Measurements from ENCODE around the gene NCAM1. TPM values are rescaled to one million over a fixed set of nuclear protein-coding genes. Genes with fewer than 3 reads are reported as not detected.

The NCAM1 gene
- total and polyA plus RNA-seq, 2 donors from 2014 or later, result 1.7 to 3.0 TPM

DNA sequence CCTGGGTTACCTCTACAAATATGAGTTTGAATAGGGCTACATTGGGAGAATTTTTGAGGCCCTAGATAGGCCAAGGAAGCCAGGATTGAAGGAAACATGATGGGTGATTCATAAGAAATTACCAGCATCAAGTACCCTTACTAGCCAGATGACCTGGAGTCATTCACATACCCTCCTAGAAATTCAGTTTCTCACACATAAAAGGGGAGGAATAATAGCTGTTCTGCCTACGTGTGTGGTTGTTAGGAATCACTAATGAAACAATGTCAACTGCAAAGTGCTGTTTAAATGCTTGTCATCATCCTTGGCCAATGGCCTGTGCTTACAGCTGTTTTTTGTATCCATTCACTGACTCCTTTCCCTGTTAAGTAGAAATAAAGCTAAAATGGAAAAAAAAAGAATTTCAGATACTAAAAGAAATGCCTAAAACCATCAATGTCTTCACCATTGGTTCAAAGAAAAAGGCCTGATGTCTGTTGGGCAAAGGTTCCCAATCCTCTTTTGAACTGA, 114.4 kb downstream of the NCAM1 start:
- Histone ChIP-seq H3K9me3 (ENCODE audit: control insufficient read depth in 2 of 3, insufficient read depth in 1 of 3, low read length in 3 of 3) (no peaks in the 10 kb centered on the region), H3K4me1 (ENCODE audit: control insufficient read depth in 2 of 3, insufficient read depth in 2 of 3, low read depth in 1 of 3, low read length in 3 of 3) (no peaks in the 10 kb centered on the region), H3K27me3 (ENCODE audit: control insufficient read depth, insufficient read depth, low read length) (no peaks in the 10 kb centered on the region), H3K9ac (ENCODE audit: low read length in 3 of 3) (no peak overlapping the region), H3K27ac (ENCODE audit: low read depth in 2 of 2, low read length in 2 of 2) (no peak overlapping the region), H3K4me3 (ENCODE audit: low read length in 3 of 3) (no peak overlapping the region), H3K36me3 (ENCODE audit: control insufficient read depth in 2 of 3, insufficient read depth in 3 of 3, low read length in 3 of 3) (no peaks in the 10 kb centered on the region)
- FAIRE-seq (no peak), DNase-seq (no peak)
- intact Hi-C loops (cut with DNase I), result no loop called here
- TF ChIP-seq, protein P1, sequence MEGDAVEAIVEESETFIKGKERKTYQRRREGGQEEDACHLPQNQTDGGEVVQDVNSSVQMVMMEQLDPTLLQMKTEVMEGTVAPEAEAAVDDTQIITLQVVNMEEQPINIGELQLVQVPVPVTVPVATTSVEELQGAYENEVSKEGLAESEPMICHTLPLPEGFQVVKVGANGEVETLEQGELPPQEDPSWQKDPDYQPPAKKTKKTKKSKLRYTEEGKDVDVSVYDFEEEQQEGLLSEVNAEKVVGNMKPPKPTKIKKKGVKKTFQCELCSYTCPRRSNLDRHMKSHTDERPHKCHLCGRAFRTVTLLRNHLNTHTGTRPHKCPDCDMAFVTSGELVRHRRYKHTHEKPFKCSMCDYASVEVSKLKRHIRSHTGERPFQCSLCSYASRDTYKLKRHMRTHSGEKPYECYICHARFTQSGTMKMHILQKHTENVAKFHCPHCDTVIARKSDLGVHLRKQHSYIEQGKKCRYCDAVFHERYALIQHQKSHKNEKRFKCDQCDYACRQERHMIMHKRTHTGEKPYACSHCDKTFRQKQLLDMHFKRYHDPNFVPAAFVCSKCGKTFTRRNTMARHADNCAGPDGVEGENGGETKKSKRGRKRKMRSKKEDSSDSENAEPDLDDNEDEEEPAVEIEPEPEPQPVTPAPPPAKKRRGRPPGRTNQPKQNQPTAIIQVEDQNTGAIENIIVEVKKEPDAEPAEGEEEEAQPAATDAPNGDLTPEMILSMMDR (IDR thresholded peaks at IDR 0.05; ENCODE audit: borderline replicate concordance, extremely low read depth, insufficient read depth), result no peak

DNA sequence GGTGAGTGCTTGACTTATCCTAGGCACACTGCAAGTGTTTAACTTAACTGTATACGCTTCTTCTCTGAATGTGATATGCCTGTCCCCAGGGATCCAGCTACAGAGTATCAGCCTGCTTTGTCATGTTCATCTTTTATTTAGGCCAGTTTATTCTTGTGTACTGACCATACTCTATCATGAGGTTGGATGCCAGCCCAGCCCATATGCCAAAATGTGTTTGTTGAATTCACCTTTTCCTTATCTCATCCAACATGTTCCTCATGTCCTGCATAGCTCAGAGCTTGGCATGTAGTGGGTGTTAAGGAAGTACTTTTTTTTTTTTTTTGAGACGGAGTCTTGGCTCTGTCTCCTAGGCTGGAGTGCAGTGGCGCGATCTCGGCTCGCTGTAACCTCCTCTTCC, 116.2 kb downstream of the NCAM1 start:
- FAIRE-seq (no peak), DNase-seq (no peak)
- no peaks in the 10 kb centered on the region for H3K4me1 ChIP-seq (ENCODE audit: control insufficient read depth in 2 of 3, insufficient read depth in 2 of 3, low read depth in 1 of 3, low read length in 3 of 3)
- H3K27me3 ChIP-seq (ENCODE audit: control insufficient read depth, insufficient read depth, low read length), result no peaks in the 10 kb centered on the region
- TF ChIP-seq, protein P1 (IDR thresholded peaks at IDR 0.05; ENCODE audit: borderline replicate concordance, extremely low read depth, insufficient read depth), result no peak
- intact Hi-C loops (cut with DNase I), result no loop called here
- no peak overlapping the region for H3K27ac ChIP-seq (ENCODE audit: low read depth in 2 of 2, low read length in 2 of 2)
- no peak overlapping the region for H3K4me3 ChIP-seq (ENCODE audit: low read length in 3 of 3)
- no peak overlapping the region for H3K9ac ChIP-seq (ENCODE audit: low read length in 3 of 3)
- no peaks in the 10 kb centered on the region for H3K9me3 ChIP-seq (ENCODE audit: control insufficient read depth in 2 of 3, insufficient read depth in 1 of 3, low read length in 3 of 3)
- no peaks in the 10 kb centered on the region for H3K36me3 ChIP-seq (ENCODE audit: control insufficient read depth in 2 of 3, insufficient read depth in 3 of 3, low read length in 3 of 3)

DNA sequence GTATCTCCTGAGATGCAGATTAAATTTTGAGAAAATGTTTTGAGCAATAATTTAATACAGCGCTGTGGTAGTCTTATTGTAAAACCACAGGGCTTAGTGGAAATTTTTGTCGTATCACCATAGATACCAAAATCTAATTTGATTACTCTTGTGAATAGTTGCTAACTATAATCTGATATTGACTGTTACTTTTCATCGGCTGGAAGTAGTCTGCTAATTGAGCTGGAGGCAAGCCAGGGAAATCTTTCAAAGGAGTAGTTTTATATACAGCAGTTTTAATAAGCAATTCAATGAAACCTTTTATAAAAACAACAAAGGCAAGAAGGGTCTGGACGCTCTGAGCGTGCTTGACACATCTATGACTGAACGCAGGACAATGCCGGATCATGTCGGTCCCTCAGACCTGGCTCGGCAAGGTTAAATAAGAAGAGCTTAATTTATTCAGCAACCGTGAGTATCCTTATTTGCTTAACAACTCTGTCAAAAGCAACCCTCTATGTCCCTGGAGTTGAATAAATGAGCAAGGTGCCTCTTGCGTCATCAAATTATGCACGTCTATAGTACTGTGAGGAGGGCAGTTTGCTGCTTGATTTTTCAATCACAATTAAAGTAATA, 121.2 kb downstream of the NCAM1 start:
- FAIRE-seq (no peak), DNase-seq (no peak)
- Histone ChIP-seq H3K27ac (ENCODE audit: low read depth in 2 of 2, low read length in 2 of 2) (no peak overlapping the region), H3K27me3 (ENCODE audit: control insufficient read depth, insufficient read depth, low read length) (no peaks in the 10 kb centered on the region), H3K9ac (ENCODE audit: low read length in 3 of 3) (no peak overlapping the region), H3K4me3 (ENCODE audit: low read length in 3 of 3) (no peak overlapping the region), H3K9me3 (ENCODE audit: control insufficient read depth in 2 of 3, insufficient read depth in 1 of 3, low read length in 3 of 3) (no peaks in the 10 kb centered on the region), H3K36me3 (ENCODE audit: control insufficient read depth in 2 of 3, insufficient read depth in 3 of 3, low read length in 3 of 3) (no peaks in the 10 kb centered on the region), H3K4me1 (ENCODE audit: control insufficient read depth in 2 of 3, insufficient read depth in 2 of 3, low read depth in 1 of 3, low read length in 3 of 3) (no peaks in the 10 kb centered on the region)
- intact Hi-C loops (cut with DNase I), result no loop called here
- TF ChIP-seq, protein P1 (IDR thresholded peaks at IDR 0.05; ENCODE audit: borderline replicate concordance, extremely low read depth, insufficient read depth), result no peak

DNA sequence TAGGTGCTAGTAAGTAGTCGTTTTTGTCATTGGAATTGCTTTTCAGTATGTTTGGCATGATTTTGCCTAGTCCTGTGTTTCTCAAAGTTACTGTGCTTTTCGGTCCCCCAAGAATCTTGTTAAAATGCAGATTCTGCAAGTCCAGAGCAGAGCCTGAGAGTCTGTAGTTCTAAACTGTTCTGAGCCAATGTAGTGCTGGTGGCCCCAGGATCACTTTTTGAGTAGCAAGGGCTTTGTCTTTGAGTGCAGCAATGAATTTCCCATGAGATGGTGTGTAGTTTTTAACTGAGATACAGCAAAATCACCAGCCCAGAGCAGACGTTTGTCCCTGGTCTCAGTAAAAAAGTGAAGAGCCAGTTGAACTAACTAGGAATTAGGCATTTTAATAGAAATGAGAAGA, 122.4 kb downstream of the NCAM1 start:
- DNase-seq (no peak), FAIRE-seq (no peak)
- Histone ChIP-seq H3K27ac (ENCODE audit: low read depth in 2 of 2, low read length in 2 of 2) (no peak overlapping the region), H3K9ac (ENCODE audit: low read length in 3 of 3) (no peak overlapping the region), H3K9me3 (ENCODE audit: control insufficient read depth in 2 of 3, insufficient read depth in 1 of 3, low read length in 3 of 3) (no peaks in the 10 kb centered on the region), H3K4me3 (ENCODE audit: low read length in 3 of 3) (no peak overlapping the region), H3K4me1 (ENCODE audit: control insufficient read depth in 2 of 3, insufficient read depth in 2 of 3, low read depth in 1 of 3, low read length in 3 of 3) (no peaks in the 10 kb centered on the region), H3K27me3 (ENCODE audit: control insufficient read depth, insufficient read depth, low read length) (no peaks in the 10 kb centered on the region), H3K36me3 (ENCODE audit: control insufficient read depth in 2 of 3, insufficient read depth in 3 of 3, low read length in 3 of 3) (no peaks in the 10 kb centered on the region)
- TF ChIP-seq, protein P1 (IDR thresholded peaks at IDR 0.05; ENCODE audit: borderline replicate concordance, extremely low read depth, insufficient read depth), result no peak
- intact Hi-C loops (cut with DNase I), result no loop called here
